DND-41 (cell line): Measurements from ENCODE around the gene COBL.

Experiments used
- ATAC-seq: fragments of 200-7000 bp; cut with Tn5 transposase; 3 replicates; pipeline ENCODE4 v1.9.1; 2021; ENCODE audit warnings: low read depth; ENCODE audit not compliant: insufficient read depth
- DNase-seq: peaks from one replicate; pipeline ENCODE4 v3.0.0-alpha.2; 2020
- H2AFZ ChIP-seq: 2 replicates; pipeline ENCODE4 v1.6.0; 2012; ENCODE audit warnings: low read depth, low read length
- H3K27ac ChIP-seq: 2 replicates; pipeline ENCODE4 v1.5.1; 2012; ENCODE audit warnings: low read length, inconsistent platforms
- H3K27me3 ChIP-seq: fragments of 200-600 bp; sonication (generic); 2 replicates; pipeline ENCODE4 v1.6.0; 2012; ENCODE audit warnings: low read length, mild to moderate bottlenecking, inconsistent platforms; ENCODE audit not compliant: insufficient read depth, poor library complexity
- H3K36me3 ChIP-seq: 2 replicates; pipeline ENCODE4 v1.5.1; 2012; ENCODE audit warnings: low read length, inconsistent platforms; ENCODE audit not compliant: insufficient read depth
- H3K4me1 ChIP-seq: 2 replicates; pipeline ENCODE4 v1.5.1; 2012; ENCODE audit warnings: mild to moderate bottlenecking, low read length; ENCODE audit not compliant: insufficient read depth
- H3K4me2 ChIP-seq: 2 replicates; pipeline ENCODE4 v1.6.0; 2012; ENCODE audit warnings: mild to moderate bottlenecking, moderate library complexity, low read length, inconsistent platforms; ENCODE audit not compliant: insufficient read depth
- H3K4me3 ChIP-seq, 2 experiments: fragments of 200-600 bp in 1 of 2; shearing (Covaris generic) in 1 of 2; 2 replicates each; pipeline ENCODE4 v1.5.1; 2012 to 2016; ENCODE audit warnings: inconsistent platforms in 2 of 2, low read length in 2 of 2, mild to moderate bottlenecking in 2 of 2, low read depth in 1 of 2, moderate library complexity in 1 of 2
- H3K79me2 ChIP-seq: 2 replicates; pipeline ENCODE4 v1.6.0; 2012; ENCODE audit warnings: low read length, inconsistent platforms; ENCODE audit not compliant: insufficient read depth
- H3K9ac ChIP-seq: 2 replicates; pipeline ENCODE4 v1.6.0; 2012; ENCODE audit warnings: low read depth, mild to moderate bottlenecking, inconsistent platforms, low read length, moderate library complexity
- H3K9me3 ChIP-seq: 2 replicates; pipeline ENCODE4 v1.5.1; 2012; ENCODE audit warnings: low read length, moderate library complexity, mild to moderate bottlenecking, inconsistent platforms; ENCODE audit not compliant: insufficient read depth, severe bottlenecking
- H4K20me1 ChIP-seq: 2 replicates; pipeline ENCODE4 v1.6.0; 2012; ENCODE audit warnings: low read length; ENCODE audit not compliant: insufficient read depth
- EZH2 ChIP-seq: IDR thresholded peaks from 3 replicates; pipeline ENCODE4 v1.6.1; 2012; ENCODE audit warnings: borderline replicate concordance, low read depth, mild to moderate bottlenecking, moderate library complexity, low read length, inconsistent platforms; ENCODE audit not compliant: severe bottlenecking
- TF ChIP-seq, protein P1 (sequence below): IDR thresholded peaks from 2 replicates; pipeline ENCODE4 v1.5.1; 2012; ENCODE audit warnings: borderline replicate concordance, low read length, moderate library complexity, mild to moderate bottlenecking; ENCODE audit not compliant: poor library complexity, severe bottlenecking; ENCODE audit errors: extremely low read depth

COBL gene

DNA sequence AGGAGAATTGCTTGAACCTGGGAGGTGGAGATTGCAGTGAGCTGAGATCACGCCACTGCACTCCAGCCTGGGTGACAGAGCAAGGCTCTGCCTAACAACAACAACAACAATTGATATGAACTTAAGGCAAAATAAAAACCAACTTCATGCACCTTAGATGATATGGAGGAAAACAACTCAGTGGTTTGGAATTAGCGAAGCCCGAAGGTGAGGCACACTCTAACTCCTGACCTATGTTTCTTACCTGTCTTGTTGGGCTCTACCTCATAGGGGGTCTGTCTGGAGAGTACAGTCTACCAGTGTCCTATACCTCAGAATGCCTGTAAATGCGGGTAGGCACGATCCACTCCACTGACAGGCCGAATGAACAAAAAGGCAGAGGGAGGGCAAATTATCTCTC, 24.3 kb upstream of the COBL start:
- Histone ChIP-seq H3K27ac (no peak overlapping the region), H3K4me1 (no peaks in the 10 kb centered on the region), H4K20me1 (no peaks in the 10 kb centered on the region), H3K9me3 (no peaks in the 10 kb centered on the region), H3K4me2 (no peak overlapping the region), H3K9ac (no peak overlapping the region), H3K4me3 (no peak overlapping the region), H3K79me2 (no peaks in the 10 kb centered on the region), H3K36me3 (no peaks in the 10 kb centered on the region), H2AFZ (no peak overlapping the region), H3K27me3 (no peaks in the 10 kb centered on the region)
- ATAC-seq, result no peak
- TF ChIP-seq EZH2, result no peak
- TF ChIP-seq, protein P1, sequence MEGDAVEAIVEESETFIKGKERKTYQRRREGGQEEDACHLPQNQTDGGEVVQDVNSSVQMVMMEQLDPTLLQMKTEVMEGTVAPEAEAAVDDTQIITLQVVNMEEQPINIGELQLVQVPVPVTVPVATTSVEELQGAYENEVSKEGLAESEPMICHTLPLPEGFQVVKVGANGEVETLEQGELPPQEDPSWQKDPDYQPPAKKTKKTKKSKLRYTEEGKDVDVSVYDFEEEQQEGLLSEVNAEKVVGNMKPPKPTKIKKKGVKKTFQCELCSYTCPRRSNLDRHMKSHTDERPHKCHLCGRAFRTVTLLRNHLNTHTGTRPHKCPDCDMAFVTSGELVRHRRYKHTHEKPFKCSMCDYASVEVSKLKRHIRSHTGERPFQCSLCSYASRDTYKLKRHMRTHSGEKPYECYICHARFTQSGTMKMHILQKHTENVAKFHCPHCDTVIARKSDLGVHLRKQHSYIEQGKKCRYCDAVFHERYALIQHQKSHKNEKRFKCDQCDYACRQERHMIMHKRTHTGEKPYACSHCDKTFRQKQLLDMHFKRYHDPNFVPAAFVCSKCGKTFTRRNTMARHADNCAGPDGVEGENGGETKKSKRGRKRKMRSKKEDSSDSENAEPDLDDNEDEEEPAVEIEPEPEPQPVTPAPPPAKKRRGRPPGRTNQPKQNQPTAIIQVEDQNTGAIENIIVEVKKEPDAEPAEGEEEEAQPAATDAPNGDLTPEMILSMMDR, result no peak
- no peak for DNase-seq

DNA sequence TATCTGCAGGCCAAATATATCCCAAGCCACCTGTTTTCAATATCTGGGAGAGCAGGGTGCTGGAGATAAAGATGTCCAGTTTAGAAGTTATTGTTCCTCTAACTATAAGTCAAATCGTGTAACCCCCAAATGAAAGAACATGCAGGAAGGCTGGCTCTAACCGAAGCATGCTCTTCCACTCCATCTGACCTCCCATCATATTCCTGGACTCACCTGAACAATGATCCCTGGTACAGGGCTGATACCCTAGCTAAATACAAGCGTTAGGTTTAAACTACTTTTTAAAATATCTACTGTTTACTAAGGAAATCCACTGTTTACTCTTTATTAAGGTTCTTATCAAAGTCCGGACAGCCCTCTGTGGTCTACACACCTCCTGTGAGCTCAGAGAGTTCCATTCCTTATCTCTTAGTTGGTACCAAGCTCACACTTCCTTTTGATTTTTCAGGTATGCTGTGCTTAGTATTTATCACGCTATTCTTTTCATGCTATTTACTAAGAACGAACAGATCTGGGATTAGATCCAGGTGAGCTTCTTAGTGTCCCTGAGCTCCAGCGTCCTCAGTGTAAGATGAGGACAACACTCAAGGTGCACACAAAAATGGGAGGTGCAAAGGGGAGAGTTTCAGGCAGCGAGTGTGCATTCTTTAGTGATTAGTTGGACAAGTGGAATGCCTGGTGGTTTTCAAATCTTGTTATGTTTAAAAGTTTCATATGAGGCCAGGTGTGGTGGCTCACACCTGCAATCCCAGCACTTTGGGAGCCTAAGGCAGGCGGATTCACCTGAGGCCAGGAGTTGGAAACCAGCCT, 23.6 kb upstream of the COBL start:
- ATAC-seq, result no peak
- H3K4me1 ChIP-seq, result no peaks in the 10 kb centered on the region
- no peak for DNase-seq
- H2AFZ ChIP-seq, result no peak overlapping the region
- no peaks in the 10 kb centered on the region for H3K79me2 ChIP-seq
- H3K27ac ChIP-seq, result no peak overlapping the region
- no peak overlapping the region for H3K4me2 ChIP-seq
- TF ChIP-seq, protein P1, result no peak
- no peak for TF ChIP-seq EZH2
- H3K9me3 ChIP-seq, result no peaks in the 10 kb centered on the region
- H3K36me3 ChIP-seq, result no peaks in the 10 kb centered on the region
- no peak overlapping the region for H3K4me3 ChIP-seq
- no peak overlapping the region for H3K9ac ChIP-seq
- H4K20me1 ChIP-seq, result no peaks in the 10 kb centered on the region
- H3K27me3 ChIP-seq, result no peaks in the 10 kb centered on the region

DNA sequence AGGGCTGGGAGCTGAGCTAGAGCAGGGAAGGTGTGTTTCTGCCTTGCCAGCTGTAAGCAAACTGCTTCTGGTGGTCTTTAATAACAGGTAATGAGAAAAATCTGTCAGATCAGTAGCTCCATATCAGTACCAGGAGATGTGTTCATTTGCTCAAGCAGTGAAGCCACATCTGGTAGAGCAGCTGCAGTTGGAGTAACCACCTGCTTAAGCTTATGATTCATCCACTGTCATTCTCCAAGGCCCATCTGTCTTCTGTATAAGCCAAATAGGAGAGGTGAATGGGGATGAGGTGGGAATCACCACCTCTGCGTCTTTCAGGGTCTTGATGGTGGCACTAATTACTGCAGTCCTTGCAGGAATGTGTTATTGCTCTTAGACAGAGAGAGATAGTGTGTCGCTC, 18.4 kb upstream of the COBL start:
- DNase-seq (no peak), ATAC-seq (no peak)
- no peaks in the 10 kb centered on the region for H3K9me3 ChIP-seq
- no peak overlapping the region for H3K4me2 ChIP-seq
- TF ChIP-seq EZH2, result no peak
- TF ChIP-seq, protein P1, result no peak
- no peak overlapping the region for H2AFZ ChIP-seq
- H3K27ac ChIP-seq, result no peak overlapping the region
- H4K20me1 ChIP-seq, result no peaks in the 10 kb centered on the region
- H3K9ac ChIP-seq, result no peak overlapping the region
- no peaks in the 10 kb centered on the region for H3K36me3 ChIP-seq
- H3K4me1 ChIP-seq, result no peaks in the 10 kb centered on the region
- H3K27me3 ChIP-seq, result no peaks in the 10 kb centered on the region
- H3K4me3 ChIP-seq, result no peak overlapping the region
- H3K79me2 ChIP-seq, result no peaks in the 10 kb centered on the region
